Osteocyte (in vitro differentiated cells): Measurements from ENCODE around the gene GIMAP4. TPM values are rescaled to one million over a fixed set of nuclear protein-coding genes. Genes with fewer than 3 reads are reported as not detected.
"Not testable (repeated sequence)": the region's sequence is repeated elsewhere in the genome, so short reads cannot be mapped to it uniquely, and the experiment has no call there.

Experiments
- DNase-seq: peaks from one replicate; pipeline ENCODE4 v3.0.0; 2021; ENCODE audit warnings: mixed read lengths; ENCODE audit not compliant: unreplicated experiment; ENCODE audit errors: extremely low spot score
- H3K27ac Mint-ChIP-seq: one replicate; pipeline ENCODE4 v1.8.0; 2021; ENCODE audit warnings: mild to moderate bottlenecking, mixed read lengths; ENCODE audit not compliant: unreplicated experiment
- H3K27me3 Mint-ChIP-seq: one replicate; pipeline ENCODE4 v1.8.0; 2021; ENCODE audit warnings: mixed read lengths; ENCODE audit not compliant: unreplicated experiment
- H3K36me3 Mint-ChIP-seq: one replicate; pipeline ENCODE4 v1.8.0; 2021; ENCODE audit warnings: mixed read lengths; ENCODE audit not compliant: unreplicated experiment
- H3K4me1 Mint-ChIP-seq: one replicate; pipeline ENCODE4 v1.8.0; 2021; ENCODE audit warnings: mixed read lengths; ENCODE audit not compliant: unreplicated experiment
- H3K4me3 Mint-ChIP-seq: one replicate; pipeline ENCODE4 v1.8.0; 2021; ENCODE audit warnings: mild to moderate bottlenecking, moderate library complexity, mixed read lengths; ENCODE audit not compliant: unreplicated experiment
- H3K9me3 Mint-ChIP-seq: one replicate; pipeline ENCODE4 v1.8.0; 2021; ENCODE audit warnings: mixed read lengths; ENCODE audit not compliant: unreplicated experiment
- total RNA-seq: library from RNA; stranded (reverse); gene quantifications from 2 replicates; pipeline ENCODE4 v1.2.1, GENCODE V29; 2021
- TF ChIP-seq, protein P1 (sequence below): fragments of 200-600 bp; sonication (generic); IDR thresholded peaks from 2 replicates; pipeline ENCODE4 v1.5.0; 2021; ENCODE audit warnings: antibody characterized with exemption, mild to moderate bottlenecking, moderate library complexity

Gene GIMAP4
- total RNA-seq, 1 donor from 2014 or later, result not detected

DNA sequence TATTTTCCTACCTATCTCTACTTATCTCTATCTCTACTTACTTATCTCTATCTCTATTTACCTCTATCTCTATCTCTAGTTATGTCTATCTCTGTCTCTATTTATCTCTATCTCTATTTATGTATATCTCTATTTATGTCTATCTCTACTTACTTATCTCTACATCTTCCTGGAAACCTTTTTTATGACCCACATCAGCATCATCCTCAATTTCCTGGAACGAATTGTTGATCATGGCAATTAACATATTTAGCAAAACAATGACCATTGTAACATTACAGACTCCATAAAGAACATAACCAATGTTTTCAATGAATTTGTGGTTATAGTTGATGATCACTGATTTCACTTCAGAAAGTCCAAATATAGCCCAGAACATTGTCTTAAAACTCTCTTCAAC is 46.7 kb downstream of the GIMAP4 start:
- H3K4me1 Mint-ChIP-seq, result no peaks in the 10 kb centered on the region
- TF ChIP-seq, protein P1, sequence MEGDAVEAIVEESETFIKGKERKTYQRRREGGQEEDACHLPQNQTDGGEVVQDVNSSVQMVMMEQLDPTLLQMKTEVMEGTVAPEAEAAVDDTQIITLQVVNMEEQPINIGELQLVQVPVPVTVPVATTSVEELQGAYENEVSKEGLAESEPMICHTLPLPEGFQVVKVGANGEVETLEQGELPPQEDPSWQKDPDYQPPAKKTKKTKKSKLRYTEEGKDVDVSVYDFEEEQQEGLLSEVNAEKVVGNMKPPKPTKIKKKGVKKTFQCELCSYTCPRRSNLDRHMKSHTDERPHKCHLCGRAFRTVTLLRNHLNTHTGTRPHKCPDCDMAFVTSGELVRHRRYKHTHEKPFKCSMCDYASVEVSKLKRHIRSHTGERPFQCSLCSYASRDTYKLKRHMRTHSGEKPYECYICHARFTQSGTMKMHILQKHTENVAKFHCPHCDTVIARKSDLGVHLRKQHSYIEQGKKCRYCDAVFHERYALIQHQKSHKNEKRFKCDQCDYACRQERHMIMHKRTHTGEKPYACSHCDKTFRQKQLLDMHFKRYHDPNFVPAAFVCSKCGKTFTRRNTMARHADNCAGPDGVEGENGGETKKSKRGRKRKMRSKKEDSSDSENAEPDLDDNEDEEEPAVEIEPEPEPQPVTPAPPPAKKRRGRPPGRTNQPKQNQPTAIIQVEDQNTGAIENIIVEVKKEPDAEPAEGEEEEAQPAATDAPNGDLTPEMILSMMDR, result no peak
- no peak overlapping the region for H3K4me3 Mint-ChIP-seq
- DNase-seq, result no peak
- H3K27me3 Mint-ChIP-seq, result no peaks in the 10 kb centered on the region
- no peak overlapping the region for H3K27ac Mint-ChIP-seq
- no peaks in the 10 kb centered on the region for H3K36me3 Mint-ChIP-seq
- peaks cover 23% of the 10 kb centered on the region for H3K9me3 Mint-ChIP-seq

DNA sequence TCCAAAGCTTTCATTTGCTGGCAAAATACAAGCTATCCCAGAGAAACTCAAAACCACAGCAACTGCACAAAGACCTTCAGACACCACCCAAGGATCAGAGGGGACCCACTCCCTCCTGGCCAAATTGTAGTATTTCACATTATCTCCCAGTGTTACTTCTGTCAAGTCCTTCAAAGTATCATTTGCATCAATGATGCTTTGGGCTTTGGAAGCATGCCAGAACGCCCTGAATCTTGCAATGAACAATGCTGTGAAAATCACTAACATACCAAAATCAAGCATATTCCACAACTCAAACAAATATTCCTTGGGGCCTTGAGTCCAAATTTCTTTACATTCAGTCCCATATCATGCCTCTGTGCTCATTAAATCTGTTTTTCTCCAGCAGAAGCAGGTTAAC is 47.2 kb downstream of the GIMAP4 start:
- DNase-seq, H3K4me1 Mint-ChIP-seq, H3K36me3 Mint-ChIP-seq, H3K27ac Mint-ChIP-seq, H3K27me3 Mint-ChIP-seq, H3K4me3 Mint-ChIP-seq: not testable (repeated sequence)
- H3K9me3 Mint-ChIP-seq, result peaks cover 23% of the 10 kb centered on the region

DNA sequence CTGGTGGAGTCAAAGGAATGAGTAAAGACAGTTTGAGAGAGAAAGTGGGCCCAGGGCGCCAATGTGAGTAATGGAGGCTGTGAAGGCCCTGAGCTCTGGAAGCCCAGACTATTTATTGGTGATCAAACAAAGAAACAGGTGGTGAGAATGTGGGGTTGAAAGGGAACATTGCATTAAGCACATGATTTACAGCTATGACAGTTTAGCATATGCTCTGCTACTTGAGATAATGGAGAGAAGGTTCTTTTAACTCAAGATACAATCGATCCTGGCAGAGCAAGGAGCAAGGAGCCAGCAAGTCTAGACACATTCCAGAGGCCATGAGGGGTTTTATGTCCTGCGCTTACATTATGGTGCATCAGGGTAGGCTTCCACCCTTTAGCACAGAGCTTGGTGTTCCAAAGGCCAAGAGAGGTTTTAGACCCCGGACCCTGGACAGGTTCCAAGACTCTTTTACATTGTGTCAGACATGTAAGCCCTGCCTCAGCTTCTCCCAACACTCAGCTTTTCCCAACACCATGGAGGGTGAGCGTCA is 48.1 kb downstream of the GIMAP4 start:
- not testable (repeated sequence) for H3K27me3 Mint-ChIP-seq, DNase-seq, H3K4me1 Mint-ChIP-seq, H3K4me3 Mint-ChIP-seq, H3K36me3 Mint-ChIP-seq, H3K27ac Mint-ChIP-seq
- H3K9me3 Mint-ChIP-seq, result peaks cover 23% of the 10 kb centered on the region

DNA sequence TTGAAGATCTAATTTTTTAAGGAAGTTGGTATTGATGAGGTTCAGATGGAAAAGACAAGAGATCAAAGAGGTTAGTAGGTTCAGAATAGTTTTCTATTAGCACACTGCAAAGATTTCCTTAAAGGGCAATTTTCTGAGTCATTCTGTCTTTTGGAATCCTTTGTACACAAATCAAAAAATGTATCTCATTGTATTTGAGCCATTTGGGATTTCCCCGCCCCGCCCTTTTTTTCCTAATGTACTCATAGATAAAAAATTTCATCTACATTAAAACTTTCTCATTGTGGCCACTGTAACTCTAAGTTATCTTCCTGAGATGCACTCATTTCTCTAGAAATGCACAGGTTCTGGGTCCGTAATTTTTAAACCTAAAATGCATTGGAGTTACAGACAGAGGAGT is 52.9 kb downstream of the GIMAP4 start:
- no peaks in the 10 kb centered on the region for H3K4me1 Mint-ChIP-seq
- DNase-seq, result no peak
- H3K9me3 Mint-ChIP-seq, result peaks cover under 1% of the 10 kb centered on the region
- H3K27me3 Mint-ChIP-seq, result no peaks in the 10 kb centered on the region
- TF ChIP-seq, protein P1, result no peak
- no peak overlapping the region for H3K4me3 Mint-ChIP-seq
- H3K36me3 Mint-ChIP-seq, result no peaks in the 10 kb centered on the region
- H3K27ac Mint-ChIP-seq, result no peak overlapping the region

DNA sequence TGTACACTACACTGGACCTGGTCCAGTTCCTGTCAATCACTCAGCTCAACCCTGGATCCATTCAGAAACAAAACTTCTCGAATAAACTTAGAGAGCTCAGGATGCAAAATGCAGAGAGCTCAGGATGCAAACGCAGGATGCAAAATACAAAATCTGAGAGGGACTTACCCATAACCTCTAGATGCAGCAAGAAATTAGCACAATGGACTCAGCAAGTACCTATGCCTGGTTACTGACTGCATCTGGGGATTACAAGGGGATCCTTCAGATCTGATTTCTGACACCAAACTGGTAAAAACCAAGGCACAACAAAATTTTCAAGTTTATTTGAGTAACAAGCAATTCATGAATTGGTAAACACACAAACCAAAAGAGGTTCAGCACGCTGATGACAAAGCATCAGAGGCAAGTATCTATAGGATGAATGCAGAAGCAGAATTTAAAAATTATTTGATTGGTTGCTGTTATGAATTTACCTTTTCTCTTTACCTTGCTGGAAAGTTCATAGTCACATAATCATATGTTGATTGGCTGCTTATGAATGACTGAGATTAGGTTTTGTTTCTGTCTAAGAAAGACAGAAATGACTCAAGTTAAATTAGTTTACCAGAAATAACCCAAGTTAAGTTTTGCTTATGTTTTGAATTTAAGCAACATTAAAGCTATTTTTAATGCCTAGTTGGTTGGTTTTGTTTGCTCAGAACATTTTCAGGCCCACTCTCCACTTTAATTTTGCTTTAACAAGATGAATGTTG is 53.6 kb downstream of the GIMAP4 start:
- H3K9me3 Mint-ChIP-seq, result no peaks in the 10 kb centered on the region
- no peak for DNase-seq
- TF ChIP-seq, protein P1, result no peak
- H3K4me3 Mint-ChIP-seq, result no peak overlapping the region
- no peaks in the 10 kb centered on the region for H3K4me1 Mint-ChIP-seq
- H3K27ac Mint-ChIP-seq, result no peak overlapping the region
- no peaks in the 10 kb centered on the region for H3K36me3 Mint-ChIP-seq
- no peaks in the 10 kb centered on the region for H3K27me3 Mint-ChIP-seq

- Mint-ChIP-seq H3K36me3 (no peaks in the 10 kb centered on the region), H3K27ac (no peak overlapping the region), H3K27me3 (no peaks in the 10 kb centered on the region), H3K4me3 (no peak overlapping the region), H3K9me3 (no peaks in the 10 kb centered on the region), H3K4me1 (no peaks in the 10 kb centered on the region)
- DNase-seq, result no peak
- TF ChIP-seq, protein P1, result no peak
Measured at GRCh38 chr7:150621376-150621775, 54.2 kb downstream of the GIMAP4 start.
